ENCODE results near the gene SOAT2. TPM values are rescaled to one million over a fixed set of nuclear protein-coding genes. Genes with fewer than 3 reads are reported as not detected.

SOAT2 gene
- total RNA-seq, 1 donor from 2014 or later = not detected

GRCh38 chr12:53171725-53172329 lies 68.5 kb downstream of the SOAT2 start:
- no peak overlapping the region for H3K4me3 Mint-ChIP-seq
- TF ChIP-seq CTCF (IDR thresholded peaks at IDR 0.05) = no peak
- TF ChIP-seq EZH2 (IDR thresholded peaks at IDR 0.05) = no peak
- TF ChIP-seq EZH2phosphoT487 (IDR thresholded peaks at IDR 0.05) = no peak
- H3K36me3 ChIP-seq = no peaks in the 10 kb centered on the region
- peaks cover 12% of the 10 kb centered on the region for H3K4me1 ChIP-seq
- peaks cover 6% of the 10 kb centered on the region for H3K27me3 Mint-ChIP-seq (ENCODE audit: insufficient read depth, low read depth)
- peaks cover 4% of the 10 kb centered on the region for H3K36me3 Mint-ChIP-seq
- no peak overlapping the region for H3K4me2 ChIP-seq
- no peaks in the 10 kb centered on the region for H3K79me2 ChIP-seq (ENCODE audit: low read depth)
- H3F3A ChIP-seq (ENCODE audit: low read depth) = peaks cover 18% of the 10 kb centered on the region
- H3K4me1 Mint-ChIP-seq = peaks cover 13% of the 10 kb centered on the region
- no peak overlapping the region for H2AFZ ChIP-seq (replicated peaks)
- H3K27ac Mint-ChIP-seq = no peak overlapping the region
- no peaks in the 10 kb centered on the region for H3K9me3 Mint-ChIP-seq
- H3K27ac ChIP-seq = no peak overlapping the region
- no peak for DNase-seq (ENCODE audit: low spot score)
- no peak overlapping the region for H3K9ac ChIP-seq
- no peak overlapping the region for H3K4me3 ChIP-seq
- peaks cover 41% of the 10 kb centered on the region for H3K27me3 ChIP-seq
- no peaks in the 10 kb centered on the region for H3K9me3 ChIP-seq (ENCODE audit: low read depth)
- peaks cover 9% of the 10 kb centered on the region for H4K20me1 ChIP-seq (ENCODE audit: low read depth)

- Histone ChIP-seq H3K4me1 (peaks cover 12% of the 10 kb centered on the region), H3K4me2 (no peak overlapping the region), H3K27ac (no peak overlapping the region), H3K27me3 (peaks cover 46% of the 10 kb centered on the region), H3K79me2 (ENCODE audit: low read depth) (no peaks in the 10 kb centered on the region), H3K36me3 (no peaks in the 10 kb centered on the region), H2AFZ (replicated peaks) (no peak overlapping the region), H4K20me1 (ENCODE audit: low read depth) (peaks cover 9% of the 10 kb centered on the region), H3K9ac (no peak overlapping the region), H3K9me3 (ENCODE audit: low read depth) (no peaks in the 10 kb centered on the region), H3F3A (ENCODE audit: low read depth) (peaks cover 18% of the 10 kb centered on the region), H3K4me3 (no peak overlapping the region)
- TF ChIP-seq EZH2 (IDR thresholded peaks at IDR 0.05) (no peak), CTCF (IDR thresholded peaks at IDR 0.05) (no peak), EZH2phosphoT487 (IDR thresholded peaks at IDR 0.05) (no peak)
- H3K4me3 Mint-ChIP-seq = no peak overlapping the region
- H3K4me1 Mint-ChIP-seq = peaks cover 15% of the 10 kb centered on the region
- H3K27ac Mint-ChIP-seq = no peak overlapping the region
- H3K9me3 Mint-ChIP-seq = no peaks in the 10 kb centered on the region
- peaks cover 4% of the 10 kb centered on the region for H3K36me3 Mint-ChIP-seq
- no peak for DNase-seq (ENCODE audit: low spot score)
- H3K27me3 Mint-ChIP-seq (ENCODE audit: insufficient read depth, low read depth) = peaks cover 6% of the 10 kb centered on the region
These were observed 69.1 kb downstream of the SOAT2 start for GRCh38 chr12:53172352-53172751.

- Mint-ChIP-seq H3K4me1 (peaks cover 16% of the 10 kb centered on the region), H3K9me3 (no peaks in the 10 kb centered on the region), H3K27me3 (ENCODE audit: insufficient read depth, low read depth) (peaks cover 6% of the 10 kb centered on the region), H3K27ac (no peak overlapping the region), H3K4me3 (no peak overlapping the region), H3K36me3 (peaks cover 4% of the 10 kb centered on the region)
- Histone ChIP-seq H3K4me1 (peaks cover 12% of the 10 kb centered on the region), H2AFZ (replicated peaks) (no peak overlapping the region), H3K79me2 (ENCODE audit: low read depth) (no peaks in the 10 kb centered on the region), H3K27ac (no peak overlapping the region), H3K36me3 (no peaks in the 10 kb centered on the region), H3K9ac (no peak overlapping the region), H4K20me1 (ENCODE audit: low read depth) (peaks cover 9% of the 10 kb centered on the region), H3K4me3 (no peak overlapping the region), H3K4me2 (no peak overlapping the region), H3K9me3 (ENCODE audit: low read depth) (no peaks in the 10 kb centered on the region), H3F3A (ENCODE audit: low read depth) (peaks cover 18% of the 10 kb centered on the region), H3K27me3 (peaks cover 53% of the 10 kb centered on the region)
- no peak for TF ChIP-seq EZH2phosphoT487 (IDR thresholded peaks at IDR 0.05)
- no peak for TF ChIP-seq CTCF (IDR thresholded peaks at IDR 0.05)
- no peak for TF ChIP-seq EZH2 (IDR thresholded peaks at IDR 0.05)
- DNase-seq (ENCODE audit: low spot score) = no peak
These were observed 69.9 kb downstream of the SOAT2 start for GRCh38 chr12:53173085-53173715.

Small RNA genes lying within 50 kb of the gene (microRNA-seq; reads per million reads assigned to microRNA genes)
- gene MIR6757 = not detected

Small RNA genes lying within 50 kb of the gene (small RNA-seq; reads per million reads assigned to genes)
- 0.07 reads per million for gene HIGD1AP1
- gene MIR6757 = not detected
- not detected for gene RNU6-333P

Other genes starting within 250 kb of the SOAT2 start
- gene KRT8, start 198.4 kb upstream of the SOAT2 start, total RNA-seq (ENCODE audit: low replicate concordance) = 168 and 184 TPM in 2 replicates
- 69.3 and 100 TPM in 2 replicates for gene KRT18, start 154.4 kb upstream of the SOAT2 start, total RNA-seq (ENCODE audit: low replicate concordance)
- gene EIF4B, start 97.0 kb upstream of the SOAT2 start, total RNA-seq (ENCODE audit: low replicate concordance) = 774 and 833 TPM in 2 replicates
- gene TNS2, start 53.4 kb upstream of the SOAT2 start, total RNA-seq (ENCODE audit: low replicate concordance) = 0.24 and 0.28 TPM in 2 replicates
- 5.4 and 6.7 TPM in 2 replicates for gene SPRYD3, start 24.1 kb upstream of the SOAT2 start, total RNA-seq (ENCODE audit: low replicate concordance)
- gene IGFBP6, start 5.8 kb upstream of the SOAT2 start, total RNA-seq (ENCODE audit: low replicate concordance) = 2.5 and 2.6 TPM in 2 replicates
- gene ZNF740, start 77.2 kb downstream of the SOAT2 start, total RNA-seq (ENCODE audit: low replicate concordance) = 38.4 and 40.4 TPM in 2 replicates
- gene CSAD, start 77.4 kb downstream of the SOAT2 start, total RNA-seq (ENCODE audit: low replicate concordance) = 26.9 and 33.0 TPM in 2 replicates
- gene ITGB7, start 103.8 kb downstream of the SOAT2 start, total RNA-seq (ENCODE audit: low replicate concordance) = 0.43 TPM in 1 of 2 replicates, not detected in the other
- 17.0 and 30.9 TPM in 2 replicates for gene RARG, start 128.7 kb downstream of the SOAT2 start, total RNA-seq (ENCODE audit: low replicate concordance)
- 34.3 and 54.0 TPM in 2 replicates for gene ESPL1, start 164.8 kb downstream of the SOAT2 start, total RNA-seq (ENCODE audit: low replicate concordance)
- gene PFDN5, start 192.1 kb downstream of the SOAT2 start, total RNA-seq (ENCODE audit: low replicate concordance) = 425 and 443 TPM in 2 replicates
- gene MYG1, start 196.2 kb downstream of the SOAT2 start, total RNA-seq (ENCODE audit: low replicate concordance) = 48.8 and 55.7 TPM in 2 replicates
- 51.0 and 105 TPM in 2 replicates for gene AAAS, start 218.1 kb downstream of the SOAT2 start, total RNA-seq (ENCODE audit: low replicate concordance)
- 0.74 and 0.90 TPM in 2 replicates for gene SP7, start 232.9 kb downstream of the SOAT2 start, total RNA-seq (ENCODE audit: low replicate concordance)